Measurements from ENCODE around the gene ZNF385A.

DNA sequence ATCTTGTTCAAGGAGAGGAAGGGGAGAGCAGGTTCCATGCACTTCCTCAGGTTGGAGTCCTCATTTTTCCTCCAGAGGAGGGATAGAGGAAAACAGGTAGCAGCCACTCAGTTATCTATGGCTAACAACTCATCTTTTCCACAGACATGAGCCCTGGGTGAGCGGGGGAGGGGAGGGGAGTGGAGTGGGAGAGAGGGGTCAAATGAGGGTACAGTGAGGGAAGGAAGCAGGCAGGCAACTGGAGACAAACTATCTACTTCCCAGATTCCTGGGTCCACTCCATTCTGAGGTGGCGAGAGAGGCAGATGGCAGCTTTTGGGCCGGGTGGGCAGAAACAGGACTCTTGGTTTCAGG, 2.6 kb upstream of the ZNF385A start:
- TF ChIP-seq MYC (IDR thresholded peaks at IDR 0.05; ENCODE audit: low read depth, low read length) (no peak), MYC (CRISPR knock-in tag; IDR thresholded peaks at IDR 0.05; ENCODE audit: borderline replicate concordance, low read depth) (no peak), NFIC (IDR thresholded peaks at IDR 0.05) (no peak), EGR1 (conservative IDR thresholded peaks at IDR 0.05) (peak; percentile 43), BHLHE40 (IDR thresholded peaks at IDR 0.05; ENCODE audit: low read length) (no peak), EZH2 (IDR thresholded peaks at IDR 0.05; ENCODE audit: borderline replicate concordance, low read depth, low read length) (no peak), GABPA (tag; conservative IDR thresholded peaks at IDR 0.05; ENCODE audit: low read depth) (no peak)
